Karpas-422 (cell line): Measurements from ENCODE around the gene KCNE4. TPM values are rescaled to one million over a fixed set of nuclear protein-coding genes. Genes with fewer than 3 reads are reported as not detected.

ENCODE experiments used
- DNase-seq: peaks from one replicate; pipeline ENCODE4 v3.0.0-alpha.2; 2015
- H2AFZ ChIP-seq: fragments of 200-600 bp; sonication (generic); 2 replicates; pipeline ENCODE4 v1.6.1; 2014; ENCODE audit warnings: antibody characterized with exemption, low read length, mixed read lengths
- H3K27ac ChIP-seq: fragments of 200-600 bp; sonication (generic); 2 replicates; pipeline ENCODE4 v1.5.1; 2014; ENCODE audit warnings: mild to moderate bottlenecking, low read length, moderate library complexity
- H3K27me3 ChIP-seq: fragments of 200-600 bp; sonication (generic); 2 replicates; pipeline ENCODE4 v1.6.1; 2014; ENCODE audit warnings: low read length, mixed read lengths
- H3K36me3 ChIP-seq: fragments of 200-600 bp; sonication (generic); 2 replicates; pipeline ENCODE4 v1.6.1; 2014; ENCODE audit warnings: low read length, mixed read lengths; ENCODE audit not compliant: insufficient read depth
- H3K4me1 ChIP-seq: fragments of 200-600 bp; sonication (generic); 2 replicates; pipeline ENCODE4 v1.6.1; 2014; ENCODE audit warnings: mild to moderate bottlenecking, low read length, mixed read lengths
- H3K4me2 ChIP-seq: fragments of 200-600 bp; sonication (generic); 2 replicates; pipeline ENCODE4 v1.6.1; 2014; ENCODE audit warnings: low read length, low read depth, mild to moderate bottlenecking; ENCODE audit not compliant: poor library complexity, severe bottlenecking
- H3K4me3 ChIP-seq: fragments of 200-600 bp; sonication (generic); 2 replicates; pipeline ENCODE4 v1.5.1; 2014; ENCODE audit warnings: mild to moderate bottlenecking, antibody characterized with exemption, low read length, mixed read lengths
- H3K79me2 ChIP-seq: fragments of 200-600 bp; sonication (generic); 2 replicates; pipeline ENCODE4 v1.6.1; 2014; ENCODE audit warnings: mild to moderate bottlenecking, low read length, mixed read lengths
- H3K9ac ChIP-seq: fragments of 200-600 bp; sonication (generic); 2 replicates; pipeline ENCODE4 v1.6.0; 2014; ENCODE audit warnings: low read length
- H3K9me2 ChIP-seq: fragments of 200-600 bp; sonication (generic), shearing (Covaris generic); replicated peaks from 2 replicates; pipeline ENCODE4 v1.6.0; 2014; ENCODE audit warnings: mild to moderate bottlenecking, low read length, moderate library complexity; ENCODE audit not compliant: insufficient read depth
- H3K9me3 ChIP-seq: fragments of 300-700, 200-600 bp; sonication (generic); 2 replicates; pipeline ENCODE4 v1.6.1; 2014; ENCODE audit warnings: low read length, mixed read lengths
- H4K20me1 ChIP-seq: fragments of 200-600 bp; sonication (generic); 2 replicates; pipeline ENCODE4 v1.6.1; 2014; ENCODE audit warnings: mild to moderate bottlenecking, antibody characterized with exemption, low read length, low read depth; ENCODE audit not compliant: insufficient read depth
- total RNA-seq: library from RNA; depleted of rRNA; stranded (reverse); fragments of >200 nt; shearing (Covaris generic); gene quantifications from 2 replicates; pipeline ENCODE4 v1.2.3, GENCODE V29; 2014; ENCODE audit warnings: low replicate concordance

KCNE4 gene
- total RNA-seq, 1 experiment from 2014 or later = not detected

DNA sequence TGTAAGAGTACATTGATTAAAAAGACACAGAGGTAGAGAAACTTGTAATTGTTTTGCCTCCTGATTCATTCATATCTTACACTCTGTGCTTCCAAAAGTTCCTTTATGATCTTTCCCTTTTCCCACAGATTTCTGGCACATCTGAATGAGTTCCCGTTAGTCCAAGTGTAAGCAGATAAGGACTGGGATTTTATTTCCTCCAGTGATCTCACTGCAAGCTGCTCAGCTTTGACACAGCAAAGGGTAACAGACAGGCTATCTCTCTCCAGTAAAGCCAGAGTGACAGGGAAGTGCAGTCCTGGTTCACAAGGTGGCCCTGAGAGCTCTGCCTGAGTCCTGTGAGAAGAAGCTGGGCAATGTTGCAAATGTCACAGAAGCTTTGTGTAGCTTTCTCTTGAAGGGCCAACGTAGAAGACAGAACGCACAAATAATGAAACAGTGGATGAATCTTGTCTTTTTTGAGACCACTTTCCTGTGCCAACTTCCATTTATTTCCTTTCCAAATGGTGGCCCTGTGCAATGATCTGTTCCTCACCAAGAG, 32.5 kb upstream of the KCNE4 start:
- Histone ChIP-seq H3K4me2 (no peak overlapping the region), H3K36me3 (no peaks in the 10 kb centered on the region), H3K27ac (no peak overlapping the region), H3K79me2 (no peaks in the 10 kb centered on the region), H3K9ac (no peak overlapping the region), H4K20me1 (no peaks in the 10 kb centered on the region), H3K27me3 (no peaks in the 10 kb centered on the region), H3K9me3 (no peaks in the 10 kb centered on the region), H2AFZ (no peak overlapping the region), H3K4me1 (no peaks in the 10 kb centered on the region), H3K9me2 (no peaks in the 10 kb centered on the region; the same call in 1 of the 2 replicates), H3K4me3 (no peak overlapping the region)
- DNase-seq = no peak

DNA sequence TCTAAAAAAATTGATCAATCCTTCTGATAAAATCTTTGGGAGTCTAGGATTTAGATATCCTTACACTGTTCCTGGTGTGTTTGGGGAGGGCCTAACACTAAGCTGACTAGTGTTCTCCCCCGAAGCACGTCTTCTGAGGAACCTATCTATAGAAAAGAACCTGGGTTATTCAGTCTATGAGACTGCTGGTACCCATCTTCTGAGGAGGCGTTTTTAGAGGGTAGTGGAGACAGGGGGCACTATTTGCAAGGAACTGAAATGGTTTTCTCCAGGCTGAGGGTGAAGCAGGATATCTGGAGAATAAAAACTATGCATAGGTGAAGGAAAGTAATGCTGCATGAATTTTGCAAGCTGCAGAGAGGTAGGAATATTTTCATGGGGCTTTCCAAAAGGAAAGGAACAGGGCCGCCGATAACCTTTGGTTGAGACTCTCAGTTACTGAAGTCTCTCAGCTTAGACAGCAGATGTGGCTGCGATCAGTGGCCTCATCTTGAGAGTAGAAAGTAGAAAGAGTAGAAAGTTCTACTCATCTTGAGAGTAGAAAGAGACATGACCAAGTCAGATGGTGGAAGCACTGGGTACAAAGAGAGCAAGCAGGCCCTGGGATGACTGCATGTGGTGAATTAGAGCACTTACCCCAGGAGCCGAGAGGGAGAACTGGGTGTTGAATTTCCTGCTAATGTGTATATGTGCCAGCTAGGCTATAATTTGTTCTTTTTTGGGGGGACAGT, 31.8 kb upstream of the KCNE4 start:
- H3K36me3 ChIP-seq = no peaks in the 10 kb centered on the region
- no peaks in the 10 kb centered on the region for H3K27me3 ChIP-seq
- no peak overlapping the region for H3K9ac ChIP-seq
- H3K4me1 ChIP-seq = no peaks in the 10 kb centered on the region
- H2AFZ ChIP-seq = no peak overlapping the region
- no peaks in the 10 kb centered on the region for H3K79me2 ChIP-seq
- no peaks in the 10 kb centered on the region for H4K20me1 ChIP-seq
- no peak overlapping the region for H3K4me2 ChIP-seq
- H3K4me3 ChIP-seq = no peak overlapping the region
- no peaks in the 10 kb centered on the region for H3K9me3 ChIP-seq
- H3K9me2 ChIP-seq = no peaks in the 10 kb centered on the region; the same call in 1 of the 2 replicates
- no peak overlapping the region for H3K27ac ChIP-seq
- DNase-seq = no peak

DNA sequence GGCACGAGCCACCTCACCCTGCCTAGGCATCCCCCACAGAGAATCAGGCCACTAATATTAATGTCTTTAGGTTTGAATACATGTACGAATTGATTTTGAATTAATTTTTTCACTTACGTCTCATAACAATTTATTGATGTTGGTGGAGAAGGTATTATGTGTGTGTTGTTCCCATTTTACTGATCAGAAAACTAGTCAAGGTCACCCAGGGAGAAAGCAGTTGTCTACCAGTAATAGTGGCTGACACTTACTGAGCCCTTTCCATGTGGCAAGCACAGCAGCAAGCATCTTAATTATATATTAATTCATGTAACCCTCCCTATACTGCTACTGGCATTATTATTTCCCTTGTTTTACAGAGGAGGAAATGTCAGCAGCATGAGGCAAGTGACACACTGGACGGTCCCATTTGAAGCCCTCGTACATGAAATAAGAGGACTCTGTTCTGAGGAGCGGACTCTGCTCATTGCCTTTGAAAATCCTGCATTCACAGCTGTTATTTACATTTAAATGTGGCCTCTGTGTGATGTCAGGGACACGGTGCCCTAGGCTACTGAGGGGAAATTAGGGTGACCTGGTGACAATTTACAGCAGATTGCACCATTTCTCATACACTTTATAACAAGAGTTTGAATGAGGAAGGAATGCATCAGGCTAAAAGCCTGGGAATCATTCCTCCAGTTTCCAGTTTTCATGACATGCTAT, 30.9 kb upstream of the KCNE4 start:
- H3K36me3 ChIP-seq = no peaks in the 10 kb centered on the region
- no peaks in the 10 kb centered on the region for H3K9me3 ChIP-seq
- H3K9me2 ChIP-seq = no peaks in the 10 kb centered on the region; the same call in 1 of the 2 replicates
- no peaks in the 10 kb centered on the region for H3K79me2 ChIP-seq
- H3K27ac ChIP-seq = no peak overlapping the region
- H3K9ac ChIP-seq = no peak overlapping the region
- DNase-seq = no peak
- H4K20me1 ChIP-seq = no peaks in the 10 kb centered on the region
- H2AFZ ChIP-seq = no peak overlapping the region
- H3K4me3 ChIP-seq = no peak overlapping the region
- no peak overlapping the region for H3K4me2 ChIP-seq
- no peaks in the 10 kb centered on the region for H3K27me3 ChIP-seq
- no peaks in the 10 kb centered on the region for H3K4me1 ChIP-seq

DNA sequence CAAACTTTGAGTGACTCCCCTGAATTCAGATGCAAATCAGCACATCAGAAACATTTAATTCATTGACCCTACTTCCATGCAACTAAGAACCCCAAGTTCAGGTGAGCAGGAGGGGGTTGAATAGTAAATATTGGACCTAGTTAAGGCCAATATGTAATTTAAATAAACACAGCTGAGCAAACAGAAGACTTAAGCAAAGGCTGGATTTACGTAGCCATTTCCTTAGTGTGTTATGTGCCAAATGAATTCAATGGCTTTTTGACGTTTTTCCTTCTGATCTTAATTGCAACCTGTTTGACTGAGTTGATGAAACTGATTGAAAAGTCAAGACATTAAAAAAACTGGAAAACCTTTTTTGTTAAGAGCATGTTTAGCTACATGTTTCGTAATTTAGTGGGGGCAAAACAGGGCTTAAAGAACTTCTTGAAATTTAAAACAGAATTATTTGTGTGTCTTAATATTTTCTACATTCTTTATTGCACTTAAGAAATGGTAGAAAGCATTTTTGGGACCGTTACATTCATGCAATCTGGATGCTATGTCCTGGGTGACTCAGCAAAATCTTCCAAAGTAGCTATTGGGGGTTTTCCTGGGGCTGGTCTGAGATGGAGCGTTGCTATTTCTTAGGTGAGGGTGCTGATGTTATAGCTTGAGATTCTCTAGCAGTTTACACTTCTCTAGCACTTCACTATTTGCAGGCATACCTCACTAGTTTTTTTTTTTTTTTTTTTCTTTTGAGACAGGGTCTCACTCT, 25.5 kb upstream of the KCNE4 start:
- Histone ChIP-seq H3K27me3 (no peaks in the 10 kb centered on the region), H3K9me2 (no peaks in the 10 kb centered on the region; the same call in 1 of the 2 replicates), H3K4me3 (no peak overlapping the region), H3K36me3 (no peaks in the 10 kb centered on the region), H3K27ac (no peak overlapping the region), H4K20me1 (no peaks in the 10 kb centered on the region), H3K4me2 (no peak overlapping the region), H3K9ac (no peak overlapping the region), H3K4me1 (no peaks in the 10 kb centered on the region), H2AFZ (no peak overlapping the region), H3K79me2 (no peaks in the 10 kb centered on the region), H3K9me3 (no peaks in the 10 kb centered on the region)
- no peak for DNase-seq

DNA sequence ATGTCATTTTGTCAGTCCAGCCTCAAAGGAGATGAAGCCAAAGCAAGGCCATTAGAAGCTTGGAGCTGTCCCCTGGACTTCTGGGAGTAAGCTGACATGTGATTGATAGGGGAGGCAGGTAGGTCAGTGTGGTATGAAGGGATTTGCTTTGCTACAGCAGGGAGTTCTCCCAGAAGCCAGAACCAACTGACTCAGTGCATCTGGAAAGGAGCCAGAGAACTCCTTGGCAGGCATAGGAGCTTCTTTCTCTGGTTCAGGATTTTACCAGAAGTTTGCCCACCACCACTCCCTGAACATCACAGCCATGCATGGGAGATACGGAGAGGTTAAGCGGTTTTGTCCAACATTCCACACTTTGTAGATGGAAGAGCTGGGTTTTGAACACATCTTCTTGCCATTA, 24.5 kb upstream of the KCNE4 start:
- H3K4me3 ChIP-seq = no peak overlapping the region
- no peaks in the 10 kb centered on the region for H4K20me1 ChIP-seq
- no peak overlapping the region for H3K27ac ChIP-seq
- no peaks in the 10 kb centered on the region for H3K36me3 ChIP-seq
- no peak overlapping the region for H3K4me2 ChIP-seq
- DNase-seq = no peak
- H2AFZ ChIP-seq = no peak overlapping the region
- no peak overlapping the region for H3K9ac ChIP-seq
- H3K9me3 ChIP-seq = no peaks in the 10 kb centered on the region
- H3K4me1 ChIP-seq = no peaks in the 10 kb centered on the region
- H3K27me3 ChIP-seq = no peaks in the 10 kb centered on the region
- H3K79me2 ChIP-seq = no peaks in the 10 kb centered on the region
- no peaks in the 10 kb centered on the region; the same call in 1 of the 2 replicates for H3K9me2 ChIP-seq

DNA sequence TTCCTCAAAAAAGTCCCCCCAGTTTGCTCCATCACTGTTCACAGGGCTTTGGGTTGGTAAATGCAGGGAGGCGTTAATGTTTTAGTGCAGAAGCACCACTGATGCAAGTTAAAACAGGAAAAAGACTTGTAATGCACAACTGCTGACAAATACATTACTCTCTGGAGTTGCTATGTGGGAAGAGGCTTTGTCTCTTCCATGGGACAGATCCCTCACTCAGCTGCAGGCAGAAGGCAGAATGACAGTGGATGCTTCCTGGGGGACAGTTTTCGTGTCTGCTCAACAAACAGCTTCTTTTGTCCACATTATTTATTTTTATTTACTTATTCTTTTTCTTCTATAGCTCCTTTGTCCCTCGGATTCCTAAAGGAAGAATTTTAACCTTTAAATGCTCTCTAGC, 22.7 kb upstream of the KCNE4 start:
- Histone ChIP-seq H3K4me1 (no peaks in the 10 kb centered on the region), H3K36me3 (no peaks in the 10 kb centered on the region), H3K27me3 (no peaks in the 10 kb centered on the region), H3K9ac (no peak overlapping the region), H4K20me1 (no peaks in the 10 kb centered on the region), H3K9me3 (no peaks in the 10 kb centered on the region), H3K9me2 (no peaks in the 10 kb centered on the region), H3K27ac (no peak overlapping the region), H3K79me2 (no peaks in the 10 kb centered on the region), H3K4me2 (no peak overlapping the region), H3K4me3 (no peak overlapping the region), H2AFZ (no peak overlapping the region)
- DNase-seq = no peak

DNA sequence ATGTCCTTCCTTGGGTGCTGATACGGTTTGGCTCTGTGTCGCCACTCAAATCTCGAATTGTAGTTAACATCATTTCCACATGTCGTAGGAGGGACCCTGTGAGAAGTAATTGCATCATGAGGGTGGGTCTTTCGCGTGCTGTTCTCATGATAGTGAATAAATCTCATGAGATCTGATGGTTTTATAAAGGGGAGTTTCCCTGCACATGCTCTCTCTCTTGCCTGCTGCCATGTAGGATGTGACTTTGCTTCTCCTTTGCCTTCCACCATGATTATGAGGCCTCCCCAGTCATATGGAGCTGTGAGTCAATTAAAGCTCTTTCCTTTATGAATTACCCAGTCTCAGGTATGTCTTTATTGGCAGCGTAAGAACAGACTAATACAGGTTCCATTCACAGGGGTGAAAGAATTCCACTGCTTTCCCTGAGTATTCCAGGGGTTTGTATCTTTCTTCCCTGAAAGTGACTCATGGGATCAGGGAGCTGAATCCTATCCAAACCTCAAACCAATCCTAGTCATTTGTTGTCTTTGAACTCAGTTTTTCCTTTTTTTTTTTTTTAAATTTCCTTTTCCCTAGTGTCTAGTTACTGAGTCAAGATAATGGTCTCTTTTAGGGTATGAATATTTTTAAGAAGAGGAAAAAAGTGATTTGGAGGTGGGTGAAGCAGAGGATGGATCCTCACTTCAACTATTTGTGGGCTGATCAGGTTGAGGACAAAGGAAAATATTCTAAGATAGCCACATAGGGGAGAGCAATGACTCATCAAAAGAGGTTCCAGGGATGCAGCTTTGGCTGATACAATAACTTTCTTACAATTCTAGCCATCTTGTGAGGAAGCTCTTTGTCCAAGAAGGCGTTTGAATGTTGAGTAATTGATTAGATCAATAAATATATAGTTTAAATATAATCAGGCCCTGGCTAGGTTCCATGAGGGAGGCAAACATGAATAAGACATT, 19.5 kb upstream of the KCNE4 start:
- Histone ChIP-seq H3K4me3 (no peak overlapping the region), H3K9me2 (no peaks in the 10 kb centered on the region), H3K36me3 (no peaks in the 10 kb centered on the region), H3K9me3 (no peaks in the 10 kb centered on the region), H4K20me1 (no peaks in the 10 kb centered on the region), H3K27me3 (no peaks in the 10 kb centered on the region), H3K4me2 (no peak overlapping the region), H3K27ac (no peak overlapping the region), H3K79me2 (no peaks in the 10 kb centered on the region), H2AFZ (no peak overlapping the region), H3K4me1 (no peaks in the 10 kb centered on the region), H3K9ac (no peak overlapping the region)
- no peak for DNase-seq
